Measurements from ENCODE around the gene RABGEF1. TPM values are rescaled to one million over a fixed set of nuclear protein-coding genes. Genes with fewer than 3 reads are reported as not detected.

RABGEF1 gene
- total and polyA plus RNA-seq, 2 experiments from 2014 or later: 68.2 to 71.5 TPM

GRCh38 chr7:66731986-66732385 lies 8.5 kb upstream of the RABGEF1 start:
- DNase-seq: no peak
- in situ Hi-C loops (cut with MboI): no loop called here
- peaks cover 12% of the 10 kb centered on the region; the same call in 1 of the 2 replicates for H3K36me3 ChIP-seq (ENCODE audit: low read depth)
- no peaks in the 10 kb centered on the region for H3K9me3 ChIP-seq (ENCODE audit: low read depth)
- H3K27me3 ChIP-seq (replicated peaks; ENCODE audit: insufficient read depth): no peaks in the 10 kb centered on the region
- no peaks in the 10 kb centered on the region for H3F3A ChIP-seq (ENCODE audit: insufficient read depth)
- peaks cover 38% of the 10 kb centered on the region for H3K79me2 ChIP-seq (ENCODE audit: insufficient read depth)
- TF ChIP-seq EZH2 (IDR thresholded peaks at IDR 0.05; ENCODE audit: insufficient read depth, poor library complexity, severe bottlenecking): no peak
- TF ChIP-seq EZH2phosphoT487 (IDR thresholded peaks at IDR 0.05; ENCODE audit: insufficient read depth, low read depth): no peak
- no peaks in the 10 kb centered on the region for H4K20me1 ChIP-seq (ENCODE audit: insufficient read depth)
- H3K9me2 ChIP-seq (ENCODE audit: insufficient read depth): no peaks in the 10 kb centered on the region
- no peaks in the 10 kb centered on the region for H3K4me1 ChIP-seq (ENCODE audit: insufficient read depth)
- H3K4me3 ChIP-seq: no peak overlapping the region
- no peak overlapping the region for H3K9ac ChIP-seq
- no peak overlapping the region for H3K27ac ChIP-seq
- H2AFZ ChIP-seq: no peak overlapping the region
- WGBS, 2 experiments (ENCODE audit: low coverage in 1 of 2, low lambda C conversion rate in 2 of 2, missing lambda C conversion rate in 2 of 2): 74% methylated on average over 10 to 11 of the region's 11 CpGs
- H3K4me2 ChIP-seq (ENCODE audit: unreplicated experiment): no peak overlapping the region

GRCh38 chr7:66732439-66732838 lies 8.1 kb upstream of the RABGEF1 start:
- Histone ChIP-seq H3K4me1 (ENCODE audit: insufficient read depth) (no peaks in the 10 kb centered on the region), H3K27ac (no peak overlapping the region), H3K79me2 (ENCODE audit: insufficient read depth) (peaks cover 43% of the 10 kb centered on the region), H3F3A (ENCODE audit: insufficient read depth) (no peaks in the 10 kb centered on the region), H3K27me3 (replicated peaks; ENCODE audit: insufficient read depth) (no peaks in the 10 kb centered on the region), H4K20me1 (ENCODE audit: insufficient read depth) (no peaks in the 10 kb centered on the region), H3K9me3 (ENCODE audit: low read depth) (no peaks in the 10 kb centered on the region), H3K4me2 (ENCODE audit: unreplicated experiment) (no peak overlapping the region), H3K36me3 (ENCODE audit: low read depth) (peaks cover 12% of the 10 kb centered on the region; the same call in 1 of the 2 replicates), H3K9me2 (ENCODE audit: insufficient read depth) (no peaks in the 10 kb centered on the region), H3K9ac (no peak overlapping the region), H3K4me3 (no peak overlapping the region), H2AFZ (no peak overlapping the region)
- in situ Hi-C loops (cut with MboI): no loop called here
- TF ChIP-seq EZH2phosphoT487 (IDR thresholded peaks at IDR 0.05; ENCODE audit: insufficient read depth, low read depth) (no peak), EZH2 (IDR thresholded peaks at IDR 0.05; ENCODE audit: insufficient read depth, poor library complexity, severe bottlenecking) (no peak)
- DNase-seq: no peak
- 87 to 90% methylated on average over 9 of the region's 9 CpGs for WGBS, 2 experiments (ENCODE audit: low coverage in 1 of 2, low lambda C conversion rate in 2 of 2, missing lambda C conversion rate in 2 of 2)

- peaks cover 12% of the 10 kb centered on the region; the same call in 1 of the 2 replicates for H3K36me3 ChIP-seq (ENCODE audit: low read depth)
- TF ChIP-seq EZH2phosphoT487 (IDR thresholded peaks at IDR 0.05; ENCODE audit: insufficient read depth, low read depth): no peak
- TF ChIP-seq EZH2 (IDR thresholded peaks at IDR 0.05; ENCODE audit: insufficient read depth, poor library complexity, severe bottlenecking): no peak
- no peak overlapping the region for H2AFZ ChIP-seq
- no peak overlapping the region for H3K27ac ChIP-seq
- no peak overlapping the region for H3K4me3 ChIP-seq
- no peaks in the 10 kb centered on the region for H3K9me3 ChIP-seq (ENCODE audit: low read depth)
- in situ Hi-C loops (cut with MboI): no loop called here
- H3K4me1 ChIP-seq (ENCODE audit: insufficient read depth): no peaks in the 10 kb centered on the region
- H3K9ac ChIP-seq: no peak overlapping the region
- H3K4me2 ChIP-seq (ENCODE audit: unreplicated experiment): no peak overlapping the region
- no peak for DNase-seq
- peaks cover 46% of the 10 kb centered on the region for H3K79me2 ChIP-seq (ENCODE audit: insufficient read depth)
- no peaks in the 10 kb centered on the region for H4K20me1 ChIP-seq (ENCODE audit: insufficient read depth)
- H3F3A ChIP-seq (ENCODE audit: insufficient read depth): 0 out of 2 replicates have a peak, but pooled peaks cover 4% of the 10 kb centered on the region
- 91% methylated on average over 6 of the region's 6 CpGs for WGBS, 2 experiments (ENCODE audit: low coverage in 1 of 2, low lambda C conversion rate in 2 of 2, missing lambda C conversion rate in 2 of 2)
- no peaks in the 10 kb centered on the region for H3K9me2 ChIP-seq (ENCODE audit: insufficient read depth)
- H3K27me3 ChIP-seq (replicated peaks; ENCODE audit: insufficient read depth): no peaks in the 10 kb centered on the region
These were observed 6.5 kb upstream of the RABGEF1 start for GRCh38 chr7:66734006-66734405.

- TF ChIP-seq EZH2phosphoT487 (IDR thresholded peaks at IDR 0.05; ENCODE audit: insufficient read depth, low read depth) (no peak), EZH2 (IDR thresholded peaks at IDR 0.05; ENCODE audit: insufficient read depth, poor library complexity, severe bottlenecking) (no peak)
- in situ Hi-C loops (cut with MboI): no loop called here
- Histone ChIP-seq H3K27me3 (replicated peaks; ENCODE audit: insufficient read depth) (no peaks in the 10 kb centered on the region), H3K36me3 (ENCODE audit: low read depth) (peaks cover 10% of the 10 kb centered on the region; the same call in 1 of the 2 replicates), H3K9me2 (ENCODE audit: insufficient read depth) (no peaks in the 10 kb centered on the region), H4K20me1 (ENCODE audit: insufficient read depth) (no peaks in the 10 kb centered on the region), H3K9me3 (ENCODE audit: low read depth) (no peaks in the 10 kb centered on the region), H3K4me1 (ENCODE audit: insufficient read depth) (0 out of 2 replicates have a peak, but pooled peaks cover 4% of the 10 kb centered on the region), H3K79me2 (ENCODE audit: insufficient read depth) (peaks cover 57% of the 10 kb centered on the region), H3K4me3 (no peak overlapping the region), H3K9ac (no peak overlapping the region), H3K4me2 (ENCODE audit: unreplicated experiment) (no peak overlapping the region), H2AFZ (no peak overlapping the region), H3K27ac (no peak overlapping the region), H3F3A (ENCODE audit: insufficient read depth) (peaks cover 11% of the 10 kb centered on the region; the same call in 1 of the 2 replicates)
- WGBS, 2 experiments (ENCODE audit: low coverage in 1 of 2, low lambda C conversion rate in 2 of 2, missing lambda C conversion rate in 2 of 2): 96 to 99% methylated on average over 3 of the region's 3 CpGs
- DNase-seq: no peak
These were observed 5.4 kb upstream of the RABGEF1 start for GRCh38 chr7:66735154-66735553.
